Natural killer cell (primary cell): ENCODE measurements around the gene ATG3. TPM values are rescaled to one million over a fixed set of nuclear protein-coding genes. Genes with fewer than 3 reads are reported as not detected.

Experiments used
- ATAC-seq, 3 donors: fragments of 150-1000 bp in 2 of 3; fragments of 200-7000 bp in 1 of 3; cut with Tn5 transposase; 1 replicate in 1 of 3; 2 replicates in 2 of 3; pipeline ENCODE4 v1.10.0; 2021; ENCODE audit warnings: mild to moderate bottlenecking in 2 of 3, moderate library complexity in 2 of 3
- DNase-seq, 2 donors: peaks; one replicate each; pipeline versions ENCODE4 v3.0.0 to v3.0.0-alpha.2; 2013 to 2021; ENCODE audit warnings: mixed read lengths in 1 of 2
- H3K27ac ChIP-seq: one replicate; pipeline ENCODE4 v1.5.1; 2013; ENCODE audit warnings: mild to moderate bottlenecking, low read length
- H3K27me3 ChIP-seq: one replicate; pipeline ENCODE4 v1.6.1; 2013; ENCODE audit warnings: low read length; ENCODE audit not compliant: control insufficient read depth, insufficient read depth
- H3K36me3 ChIP-seq: one replicate; pipeline ENCODE4 v1.6.1; 2013; ENCODE audit warnings: low read length; ENCODE audit not compliant: control insufficient read depth, insufficient read depth
- H3K4me1 ChIP-seq: one replicate; pipeline ENCODE4 v1.6.1; 2013; ENCODE audit warnings: low read length; ENCODE audit not compliant: control insufficient read depth, insufficient read depth
- H3K4me3 ChIP-seq: one replicate; pipeline ENCODE4 v1.5.1; 2013; ENCODE audit warnings: low read length
- H3K9me3 ChIP-seq: one replicate; pipeline ENCODE4 v1.6.1; 2013; ENCODE audit warnings: low read length; ENCODE audit not compliant: control insufficient read depth, insufficient read depth
- H3K27ac Mint-ChIP-seq, 2 donors: one replicate each; pipeline ENCODE4 v1.8.0; 2022; ENCODE audit warnings: mild to moderate bottlenecking in 2 of 2, mixed read lengths in 2 of 2, moderate library complexity in 1 of 2
- H3K27me3 Mint-ChIP-seq, 2 donors: one replicate each; pipeline ENCODE4 v1.8.0; 2022; ENCODE audit warnings: low read depth in 2 of 2, mixed read lengths in 2 of 2
- H3K36me3 Mint-ChIP-seq: one replicate; pipeline ENCODE4 v1.8.0; 2022; ENCODE audit warnings: mixed read lengths
- H3K4me1 Mint-ChIP-seq, 2 donors: one replicate each; pipeline ENCODE4 v1.8.0; 2022; ENCODE audit warnings: mixed read lengths in 2 of 2
- H3K4me3 Mint-ChIP-seq: one replicate; pipeline ENCODE4 v1.8.0; 2022; ENCODE audit warnings: mild to moderate bottlenecking, moderate library complexity, mixed read lengths
- H3K9me3 Mint-ChIP-seq, 2 donors: one replicate each; pipeline ENCODE4 v1.8.0; 2022; ENCODE audit warnings: mixed read lengths in 2 of 2
- WGBS: methylation state at CpG from one replicate; pipeline ENCODE4 v1.1.7; 2013; ENCODE audit warnings: missing lambda C conversion rate; ENCODE audit not compliant: insufficient coverage; 5-methylcytosine and 5-hydroxymethylcytosine counted together
- intact Hi-C: fragments of 100-400 bp; cut with micrococcal nuclease; formaldehyde crosslinking; loops from one replicate; pipeline ENCODE4 v1.14.2; 2022
- total RNA-seq, 4 donors: library from RNA; stranded (reverse); fragments of 120-200 nt in 1 of 4; gene quantifications; one replicate each; pipeline versions ENCODE4 v1.2.3 to v1.2.4, GENCODE V29; 2013 to 2022
- TF ChIP-seq, protein P1 (sequence below): fragments of 200-600 bp; IDR thresholded peaks from one replicate; pipeline ENCODE4 v1.8.0; 2022; ENCODE audit warnings: antibody characterized with exemption

ATG3 gene
- total RNA-seq, 3 donors from 2014 or later (not counting 1 experiment from before 2014, with no cell fraction given) = 49.4 to 53.6 (median 52.0) TPM

DNA sequence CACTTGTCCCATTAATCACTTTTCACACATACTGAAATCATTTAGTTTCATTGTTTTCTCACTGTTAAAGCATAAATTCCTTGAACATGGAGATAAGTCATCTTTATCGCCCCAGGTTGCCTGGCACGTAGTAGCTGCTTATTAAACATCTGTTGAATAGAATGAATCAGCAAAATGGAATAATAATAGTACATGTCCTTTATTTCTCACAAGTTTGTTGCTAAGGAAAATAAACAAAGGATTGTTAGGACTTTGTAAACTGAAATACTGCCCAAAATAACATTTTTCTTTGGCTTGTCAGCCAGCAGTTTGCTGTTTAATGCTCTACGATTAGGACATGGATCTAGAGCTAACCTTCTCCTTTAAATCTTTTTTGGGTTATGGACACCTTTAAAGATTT is 17.9 kb upstream of the ATG3 start:
- 100% methylated on average over 3 of the region's 3 CpGs for WGBS
- DNase-seq (no peak), ATAC-seq (no peak)
- H3K4me3 Mint-ChIP-seq = no peak overlapping the region
- no peaks in the 10 kb centered on the region for H3K4me1 Mint-ChIP-seq
- no peaks in the 10 kb centered on the region for H3K36me3 Mint-ChIP-seq
- H3K27me3 ChIP-seq = no peaks in the 10 kb centered on the region
- H3K9me3 Mint-ChIP-seq = no peaks in the 10 kb centered on the region
- TF ChIP-seq, protein P1, sequence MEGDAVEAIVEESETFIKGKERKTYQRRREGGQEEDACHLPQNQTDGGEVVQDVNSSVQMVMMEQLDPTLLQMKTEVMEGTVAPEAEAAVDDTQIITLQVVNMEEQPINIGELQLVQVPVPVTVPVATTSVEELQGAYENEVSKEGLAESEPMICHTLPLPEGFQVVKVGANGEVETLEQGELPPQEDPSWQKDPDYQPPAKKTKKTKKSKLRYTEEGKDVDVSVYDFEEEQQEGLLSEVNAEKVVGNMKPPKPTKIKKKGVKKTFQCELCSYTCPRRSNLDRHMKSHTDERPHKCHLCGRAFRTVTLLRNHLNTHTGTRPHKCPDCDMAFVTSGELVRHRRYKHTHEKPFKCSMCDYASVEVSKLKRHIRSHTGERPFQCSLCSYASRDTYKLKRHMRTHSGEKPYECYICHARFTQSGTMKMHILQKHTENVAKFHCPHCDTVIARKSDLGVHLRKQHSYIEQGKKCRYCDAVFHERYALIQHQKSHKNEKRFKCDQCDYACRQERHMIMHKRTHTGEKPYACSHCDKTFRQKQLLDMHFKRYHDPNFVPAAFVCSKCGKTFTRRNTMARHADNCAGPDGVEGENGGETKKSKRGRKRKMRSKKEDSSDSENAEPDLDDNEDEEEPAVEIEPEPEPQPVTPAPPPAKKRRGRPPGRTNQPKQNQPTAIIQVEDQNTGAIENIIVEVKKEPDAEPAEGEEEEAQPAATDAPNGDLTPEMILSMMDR = no peak
- peak overlapping the region; percentile 3 for H3K27ac ChIP-seq
- no peaks in the 10 kb centered on the region for H3K27me3 Mint-ChIP-seq
- H3K27ac Mint-ChIP-seq = no peak overlapping the region
- H3K9me3 ChIP-seq = no peaks in the 10 kb centered on the region
- H3K4me3 ChIP-seq = no peak overlapping the region
- no peaks in the 10 kb centered on the region for H3K4me1 ChIP-seq
- H3K36me3 ChIP-seq = peaks cover 49% of the 10 kb centered on the region
- intact Hi-C loops = no loop called here

DNA sequence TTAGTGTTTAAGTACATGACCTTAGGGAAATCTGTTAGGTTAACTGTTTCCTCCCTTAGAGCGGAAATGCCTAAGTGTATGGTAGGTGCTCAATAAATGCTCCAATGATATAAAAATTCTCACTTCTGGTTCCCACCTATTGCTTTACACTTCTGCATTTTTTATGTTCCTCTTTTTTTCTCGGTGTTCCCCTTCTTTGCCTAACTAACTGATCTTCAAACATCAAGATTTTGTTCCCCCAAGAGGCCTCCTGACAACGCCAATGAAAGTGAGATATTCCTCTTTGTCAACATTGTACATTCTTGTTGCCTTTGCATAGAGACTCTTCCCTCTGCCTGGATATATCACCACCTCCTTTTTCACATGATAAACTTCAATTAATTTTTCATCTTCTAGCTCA is 17.5 kb upstream of the ATG3 start:
- Mint-ChIP-seq H3K4me1 (no peaks in the 10 kb centered on the region), H3K4me3 (no peak overlapping the region), H3K27ac (no peak overlapping the region), H3K27me3 (no peaks in the 10 kb centered on the region), H3K36me3 (no peaks in the 10 kb centered on the region), H3K9me3 (no peaks in the 10 kb centered on the region)
- Histone ChIP-seq H3K36me3 (peaks cover 46% of the 10 kb centered on the region), H3K27me3 (no peaks in the 10 kb centered on the region), H3K4me3 (no peak overlapping the region), H3K9me3 (no peaks in the 10 kb centered on the region), H3K27ac (no peak overlapping the region), H3K4me1 (no peaks in the 10 kb centered on the region)
- intact Hi-C loops = no loop called here
- ATAC-seq = no peak
- WGBS = 55% methylated on average over 3 of the region's 3 CpGs
- no peak for DNase-seq
- TF ChIP-seq, protein P1 = no peak

DNA sequence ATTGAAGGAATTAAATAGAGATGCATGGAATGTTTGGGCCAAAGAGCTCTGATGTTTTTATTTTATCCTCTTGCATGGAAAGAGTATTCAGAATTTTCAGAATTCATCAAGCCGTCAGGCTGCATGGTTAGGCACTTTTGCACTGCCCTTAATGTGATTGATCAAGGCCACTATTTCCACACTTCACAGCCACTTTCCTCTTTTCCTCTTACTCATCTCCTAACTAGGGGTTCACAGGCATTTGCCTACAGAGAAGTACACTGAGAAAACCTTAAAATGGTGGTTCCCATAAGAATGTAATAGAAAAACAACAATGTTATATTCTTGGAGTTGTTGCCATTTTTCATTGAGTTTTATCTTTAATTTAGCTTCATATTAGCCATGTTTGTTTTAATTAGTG is 10.9 kb upstream of the ATG3 start:
- Mint-ChIP-seq H3K4me1 (peaks cover 0 to 15% of the 10 kb centered on the region in 2 donors), H3K27me3 (no peaks in the 10 kb centered on the region), H3K36me3 (peaks cover 6% of the 10 kb centered on the region), H3K9me3 (no peaks in the 10 kb centered on the region), H3K4me3 (no peak overlapping the region), H3K27ac (peak overlapping the region in 1 of 2 donors; percentile 42)
- Histone ChIP-seq H3K4me3 (no peak overlapping the region), H3K27me3 (no peaks in the 10 kb centered on the region), H3K9me3 (no peaks in the 10 kb centered on the region), H3K4me1 (no peaks in the 10 kb centered on the region), H3K36me3 (peaks cover 48% of the 10 kb centered on the region), H3K27ac (no peak overlapping the region)
- TF ChIP-seq, protein P1 = no peak
- WGBS = 91% methylated on average over 1 of the region's 1 CpG
- ATAC-seq (no peak), DNase-seq (no peak)
- intact Hi-C loops = no loop called here

DNA sequence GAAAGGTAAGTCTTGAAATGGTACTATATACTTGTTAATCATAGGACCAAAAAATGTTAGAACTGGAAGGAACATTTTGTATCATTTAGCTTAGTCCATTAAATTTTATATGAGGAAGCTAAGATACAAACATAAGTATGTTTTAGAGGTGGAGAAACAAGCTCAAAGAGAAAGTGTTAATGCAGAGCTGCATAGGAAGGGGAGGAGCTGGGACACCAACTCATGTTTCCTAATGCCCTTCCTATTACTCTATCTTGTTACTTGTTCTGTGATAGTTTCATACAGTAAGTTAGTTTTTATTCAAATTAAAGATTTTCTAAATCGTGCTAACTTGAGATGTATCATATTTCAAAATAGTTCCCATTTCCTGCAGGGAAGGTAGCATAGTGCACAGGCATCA is 7.5 kb upstream of the ATG3 start:
- TF ChIP-seq, protein P1 = no peak
- H3K36me3 Mint-ChIP-seq = peaks cover 12% of the 10 kb centered on the region
- no peak overlapping the region for H3K4me3 Mint-ChIP-seq
- H3K4me1 Mint-ChIP-seq = peaks cover 11 to 26% of the 10 kb centered on the region in 2 donors
- intact Hi-C loops = no loop called here
- WGBS = no CpG with 5 or more reads among the region's 1 CpG
- H3K36me3 ChIP-seq = peaks cover 43% of the 10 kb centered on the region
- ATAC-seq = peak in 1 of 3 donors; percentile 48
- H3K4me3 ChIP-seq = no peak overlapping the region
- no peaks in the 10 kb centered on the region for H3K9me3 Mint-ChIP-seq
- no peak for DNase-seq
- no peaks in the 10 kb centered on the region for H3K4me1 ChIP-seq
- no peaks in the 10 kb centered on the region for H3K27me3 Mint-ChIP-seq
- no peak overlapping the region for H3K27ac ChIP-seq
- no peaks in the 10 kb centered on the region for H3K9me3 ChIP-seq
- no peaks in the 10 kb centered on the region for H3K27me3 ChIP-seq
- H3K27ac Mint-ChIP-seq = no peak overlapping the region
